ENCODE results near the gene UTP14A. TPM values are rescaled to one million over a fixed set of nuclear protein-coding genes. Genes with fewer than 3 reads are reported as not detected.

Gene UTP14A
- polyA plus RNA-seq, 1 of the 3 experiments (the other 2 are of a cell fraction), result 25.4 TPM

- no peak for TF ChIP-seq GABPA (IDR thresholded peaks at IDR 0.05; ENCODE audit: low read depth)
- no peak for TF ChIP-seq FOXJ3 (CRISPR knock-in tag; IDR thresholded peaks at IDR 0.05)
- TF ChIP-seq ZBTB33 (IDR thresholded peaks at IDR 0.05; ENCODE audit: borderline replicate concordance, low read depth), result no peak
- no peak for TF ChIP-seq RFX5 (IDR thresholded peaks at IDR 0.05; ENCODE audit: low read length)
- TF ChIP-seq PBX3 (IDR thresholded peaks at IDR 0.05), result no peak
- no peak for TF ChIP-seq CHD2 (IDR thresholded peaks at IDR 0.05; ENCODE audit: low read length, partially characterized antibody)
- no peak for TF ChIP-seq RAD21 (IDR thresholded peaks at IDR 0.05; ENCODE audit: low read length)
- no peak for TF ChIP-seq TEAD4 (IDR thresholded peaks at IDR 0.05; ENCODE audit: borderline replicate concordance, insufficient read depth)
- TF ChIP-seq REST (IDR thresholded peaks at IDR 0.05; ENCODE audit: low read depth, low read length), result no peak
- TF ChIP-seq USF1 (IDR thresholded peaks at IDR 0.05; ENCODE audit: borderline replicate concordance, low read depth), result no peak
- TF ChIP-seq MEF2A (IDR thresholded peaks at IDR 0.05; ENCODE audit: borderline replicate concordance, low read depth), result no peak
- no peak for TF ChIP-seq FOXM1 (IDR thresholded peaks at IDR 0.05; ENCODE audit: low read depth)
- no peak for TF ChIP-seq POLR2AphosphoS5 (IDR thresholded peaks at IDR 0.05; ENCODE audit: low read depth, low read length)
- no peak for TF ChIP-seq FOSL2 (IDR thresholded peaks at IDR 0.05; ENCODE audit: borderline replicate concordance, low read depth)
- no peak for TF ChIP-seq ELF1 (IDR thresholded peaks at IDR 0.05)
- TF ChIP-seq TAF1 (IDR thresholded peaks at IDR 0.05; ENCODE audit: borderline replicate concordance, low read depth, low read length), result no peak
- TF ChIP-seq SMC3 (IDR thresholded peaks at IDR 0.05; ENCODE audit: low read depth, low read length), result no peak
- no peak for TF ChIP-seq IRF3 (IDR thresholded peaks at IDR 0.05; ENCODE audit: low read depth, low read length)
- TF ChIP-seq RXRA (IDR thresholded peaks at IDR 0.05; ENCODE audit: borderline replicate concordance, low read depth), result no peak
- no peak for TF ChIP-seq EZH2phosphoT487 (IDR thresholded peaks at IDR 0.05; ENCODE audit: borderline replicate concordance, low read depth)
- no peak for DNase-seq
- Histone ChIP-seq H3K9ac (no peak overlapping the region), H3K79me2 (ENCODE audit: insufficient read depth) (no peaks in the 10 kb centered on the region), H3F3A (replicated peaks; ENCODE audit: insufficient read depth) (peaks cover 10% of the 10 kb centered on the region), H3K4me1 (ENCODE audit: control insufficient read depth in 1 of 2, insufficient read depth in 2 of 2, low read depth in 1 of 2, low read length in 1 of 2) (no peaks in the 10 kb centered on the region; a peak in 1 of 4 replicates), H3K27ac (ENCODE audit: low read depth in 2 of 2, low read length in 1 of 2) (no peak overlapping the region), H3K36me3 (replicated peaks in 1 of 2; ENCODE audit: control insufficient read depth in 1 of 2, insufficient read depth in 2 of 2, low read length in 1 of 2) (no peaks in the 10 kb centered on the region), H4K20me1 (ENCODE audit: insufficient read depth) (no peaks in the 10 kb centered on the region), H2AFZ (ENCODE audit: low read depth) (no peak overlapping the region), H3K27me3 (ENCODE audit: insufficient read depth) (peaks cover 22% of the 10 kb centered on the region; the same call in 1 of the 2 replicates), H3K9me2 (no peaks in the 10 kb centered on the region), H3K4me3 (ENCODE audit: low read depth in 2 of 2, low read length in 1 of 2) (no peak overlapping the region), H3K4me2 (no peak overlapping the region), H3K9me3 (no peaks in the 10 kb centered on the region)
- ChIA-PET CTCF (interaction anchor here (1.1 kb wide), 1 partner anchor 125 kb away, joined by 4 read pairs; no protein-coding TSS in a partner anchor), POLR2A (no interaction called here)
- WGBS (ENCODE audit: low lambda C conversion rate), result 47% methylated on average over 5 of the region's 5 CpGs
Observed at GRCh38 chrX:129934952-129935351, 29.0 kb downstream of the UTP14A start.
